ENCODE data around the gene FCGBP.

- no peak for TF ChIP-seq CTCF (conservative IDR thresholded peaks at IDR 0.05; ENCODE audit: low read depth, low read length)
- TF ChIP-seq EZH2 (IDR thresholded peaks at IDR 0.05; ENCODE audit: borderline replicate concordance, low read depth, low read length, poor library complexity, severe bottlenecking) = no peak
Measured at GRCh38 chr19:39953915-39954314, 19.5 kb upstream of the FCGBP start.

Measured in A673 (cell line).